Large intestine (tissue), 3 donors: ENCODE measurements around the gene RBMS1. TPM values are rescaled to one million over a fixed set of nuclear protein-coding genes. Genes with fewer than 3 reads are reported as not detected.

Experiments
- DNase-seq, 2 donors: peaks; one replicate each; pipeline versions ENCODE4 v3.0.0 to v3.0.0-alpha.2; 2013
- H3K27ac ChIP-seq: one replicate; pipeline ENCODE4 v1.5.1; 2013; ENCODE audit warnings: low read length
- H3K27me3 ChIP-seq: 2 replicates; pipeline ENCODE4 v1.6.1; 2013; ENCODE audit warnings: low read length; ENCODE audit not compliant: control insufficient read depth, insufficient read depth
- H3K36me3 ChIP-seq: 2 replicates; pipeline ENCODE4 v1.6.1; 2013; ENCODE audit warnings: low read length; ENCODE audit not compliant: control insufficient read depth, insufficient read depth
- H3K4me1 ChIP-seq: one replicate; pipeline ENCODE4 v1.6.1; 2013; ENCODE audit warnings: low read length; ENCODE audit not compliant: control insufficient read depth, insufficient read depth
- H3K4me3 ChIP-seq: one replicate; pipeline ENCODE4 v1.5.1; 2013; ENCODE audit warnings: low read length
- H3K9me3 ChIP-seq: one replicate; pipeline ENCODE4 v1.6.1; 2013; ENCODE audit warnings: mild to moderate bottlenecking, low read depth, low read length, moderate library complexity; ENCODE audit not compliant: control insufficient read depth
- WGBS: methylation state at CpG from one replicate; pipeline ENCODE4 v1.1.5; 2013; ENCODE audit warnings: low lambda C conversion rate; ENCODE audit not compliant: insufficient coverage; 5-methylcytosine and 5-hydroxymethylcytosine counted together
- polyA plus RNA-seq: library from polyadenylated mRNA; unstranded; fragments of 120-200 nt; gene quantifications from one replicate; pipeline ENCODE4 v1.2.1, GENCODE V29; 2013

RBMS1 gene
- polyA plus RNA-seq, 1 donor, result 46.6 TPM

DNA sequence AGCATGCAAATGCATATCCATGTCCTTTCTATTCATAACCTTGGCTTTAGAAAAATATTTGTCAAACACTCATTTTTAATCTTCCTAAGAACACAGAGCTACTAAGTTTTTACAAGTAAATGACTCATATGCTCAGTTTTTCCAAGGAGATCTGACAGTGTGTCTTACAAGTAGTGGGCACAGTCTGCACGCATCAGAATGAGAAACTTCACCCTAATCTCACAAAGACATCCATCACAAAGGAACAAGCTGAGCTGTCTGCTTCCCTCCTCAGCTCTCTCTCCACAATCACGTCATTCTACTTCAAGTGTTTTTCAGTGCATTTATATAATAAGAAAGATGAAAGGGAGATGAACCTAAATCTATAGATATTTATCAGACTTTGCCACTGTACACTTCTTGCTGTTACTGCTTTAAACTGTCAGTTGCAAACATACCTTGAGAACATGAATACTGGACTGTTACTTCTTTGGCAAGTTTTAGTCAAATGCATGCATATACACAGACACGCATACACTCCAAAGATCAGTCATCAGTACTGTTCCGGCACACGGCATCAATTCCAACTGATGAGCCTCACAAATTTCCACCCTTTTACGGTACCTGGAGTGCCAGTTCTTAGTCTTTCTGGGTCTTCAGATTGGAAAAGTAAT, 75.7 kb downstream of the RBMS1 start:
- WGBS, result 70% methylated on average over 2 of the region's 6 CpGs
- H3K4me1 ChIP-seq, result no peaks in the 10 kb centered on the region
- H3K9me3 ChIP-seq, result no peaks in the 10 kb centered on the region
- no peak overlapping the region for H3K4me3 ChIP-seq
- H3K27ac ChIP-seq, result no peak overlapping the region
- no peaks in the 10 kb centered on the region for H3K36me3 ChIP-seq
- H3K27me3 ChIP-seq, result no peaks in the 10 kb centered on the region
- DNase-seq, result no peak

DNA sequence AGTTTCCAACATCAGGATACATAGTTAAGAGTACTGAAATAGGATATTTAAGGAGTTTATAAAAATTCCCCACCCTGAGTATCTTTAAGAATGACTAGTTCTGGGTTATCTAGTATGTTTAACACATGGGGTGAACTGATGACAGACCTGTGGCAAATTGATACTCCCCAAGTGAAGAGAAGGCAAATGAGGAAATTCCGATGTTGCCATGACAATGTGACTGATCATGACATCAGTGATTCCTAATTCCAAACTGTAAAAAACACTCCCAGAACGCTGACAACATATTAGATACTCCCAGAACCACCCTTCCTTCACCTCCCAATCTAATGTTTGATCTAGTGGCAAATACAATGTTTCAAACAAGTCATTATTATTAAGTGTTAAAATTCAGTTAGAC, 77.6 kb downstream of the RBMS1 start:
- Histone ChIP-seq H3K36me3 (no peaks in the 10 kb centered on the region), H3K27ac (no peak overlapping the region), H3K4me3 (no peak overlapping the region), H3K4me1 (no peaks in the 10 kb centered on the region), H3K27me3 (no peaks in the 10 kb centered on the region), H3K9me3 (no peaks in the 10 kb centered on the region)
- no CpG with 5 or more reads among the region's 2 CpGs for WGBS
- DNase-seq, result no peak

DNA sequence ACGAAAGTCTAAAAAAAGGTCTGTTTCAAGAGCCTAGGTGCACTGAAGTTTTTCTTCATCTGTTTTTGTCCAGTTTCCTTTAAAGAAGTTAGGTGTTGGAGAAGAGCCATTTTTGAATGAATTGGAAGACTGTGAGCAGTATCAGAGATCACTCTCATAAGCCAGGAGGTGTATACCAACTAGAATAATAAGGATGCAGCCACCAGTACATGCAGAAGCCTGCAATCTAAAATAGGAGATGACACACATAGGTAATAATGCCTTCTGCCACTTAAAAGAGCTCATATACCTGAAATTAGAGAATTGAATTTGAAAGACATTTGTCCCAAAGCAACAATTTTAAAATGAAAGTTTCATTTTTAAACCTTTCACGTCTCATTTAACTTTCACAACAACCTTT, 81.7 kb downstream of the RBMS1 start:
- Histone ChIP-seq H3K27ac (no peak overlapping the region), H3K9me3 (no peaks in the 10 kb centered on the region), H3K36me3 (no peaks in the 10 kb centered on the region), H3K27me3 (peaks cover 7% of the 10 kb centered on the region), H3K4me3 (no peak overlapping the region), H3K4me1 (no peaks in the 10 kb centered on the region)
- no peak for DNase-seq
- WGBS, result 86% methylated on average over 1 of the region's 2 CpGs

DNA sequence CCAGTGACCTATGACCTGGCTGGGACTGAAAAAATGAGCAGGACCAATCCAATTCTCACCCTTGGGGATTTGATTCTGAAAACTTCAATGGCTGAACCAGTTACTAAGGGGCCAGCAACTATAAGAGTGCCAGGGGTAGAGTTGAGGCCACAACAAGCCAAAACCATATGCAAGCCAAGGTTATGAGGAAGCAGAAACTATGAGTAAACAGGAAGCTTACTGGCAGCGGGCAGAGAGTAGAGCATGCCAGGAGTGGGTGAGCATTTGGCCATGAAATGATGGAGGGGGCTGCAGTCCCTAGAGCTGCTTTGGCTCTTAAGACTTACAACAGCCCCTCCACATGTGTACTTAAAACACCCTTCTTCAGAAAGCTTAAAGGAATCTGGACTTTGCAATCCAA, 82.4 kb downstream of the RBMS1 start:
- WGBS, result no CpG with 5 or more reads among the region's 1 CpG
- no peaks in the 10 kb centered on the region for H3K9me3 ChIP-seq
- no peak overlapping the region for H3K27ac ChIP-seq
- H3K4me1 ChIP-seq, result no peaks in the 10 kb centered on the region
- DNase-seq, result no peak
- H3K4me3 ChIP-seq, result no peak overlapping the region
- H3K36me3 ChIP-seq, result no peaks in the 10 kb centered on the region
- H3K27me3 ChIP-seq, result peaks cover 7% of the 10 kb centered on the region

DNA sequence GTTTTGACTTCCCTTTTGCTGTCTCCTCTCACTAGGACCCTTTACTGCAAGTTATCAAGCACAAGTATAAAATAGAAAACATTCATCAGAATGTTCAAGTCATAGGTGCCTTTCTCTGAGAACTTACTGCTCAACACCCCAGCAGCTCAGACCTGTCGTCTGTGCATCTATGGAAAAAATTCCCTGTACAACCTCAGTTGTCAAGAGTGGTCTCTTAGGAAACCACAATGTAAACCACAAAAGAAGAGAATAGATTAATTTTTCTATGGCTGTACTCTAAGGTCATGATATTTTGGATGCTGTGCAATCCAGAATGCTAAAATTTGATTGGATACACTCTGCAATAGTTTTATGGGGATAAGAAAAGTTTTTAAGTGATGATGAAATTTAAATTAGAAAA, 84.1 kb downstream of the RBMS1 start:
- H3K9me3 ChIP-seq, result no peaks in the 10 kb centered on the region
- no peaks in the 10 kb centered on the region for H3K4me1 ChIP-seq
- DNase-seq, result no peak
- WGBS, result no CpG with 5 or more reads among the region's 1 CpG
- H3K27me3 ChIP-seq, result peaks cover 9% of the 10 kb centered on the region
- no peak overlapping the region for H3K27ac ChIP-seq
- H3K36me3 ChIP-seq, result no peaks in the 10 kb centered on the region
- no peak overlapping the region for H3K4me3 ChIP-seq

DNA sequence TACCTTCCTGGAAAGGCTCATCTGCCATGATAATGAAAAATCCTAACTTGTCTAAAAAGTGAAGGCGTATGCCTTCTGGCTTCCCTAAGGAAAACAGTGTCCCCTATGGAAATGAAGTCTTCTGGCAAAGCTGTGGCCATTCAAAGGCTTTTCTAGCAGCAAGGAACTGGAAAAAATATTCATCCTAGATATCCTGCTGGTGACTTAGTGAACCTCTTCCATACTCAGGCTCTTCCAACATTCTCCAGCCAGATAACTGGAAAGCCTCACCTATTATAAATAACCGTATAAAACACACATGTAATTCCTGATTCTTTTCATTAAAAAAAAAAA, 84.7 kb downstream of the RBMS1 start:
- 100% methylated on average over 1 of the region's 2 CpGs for WGBS
- Histone ChIP-seq H3K9me3 (no peaks in the 10 kb centered on the region), H3K36me3 (no peaks in the 10 kb centered on the region), H3K4me1 (no peaks in the 10 kb centered on the region), H3K27ac (peak overlapping the region; percentile 57), H3K27me3 (peaks cover 9% of the 10 kb centered on the region), H3K4me3 (no peak overlapping the region)
- DNase-seq, result no peak

DNA sequence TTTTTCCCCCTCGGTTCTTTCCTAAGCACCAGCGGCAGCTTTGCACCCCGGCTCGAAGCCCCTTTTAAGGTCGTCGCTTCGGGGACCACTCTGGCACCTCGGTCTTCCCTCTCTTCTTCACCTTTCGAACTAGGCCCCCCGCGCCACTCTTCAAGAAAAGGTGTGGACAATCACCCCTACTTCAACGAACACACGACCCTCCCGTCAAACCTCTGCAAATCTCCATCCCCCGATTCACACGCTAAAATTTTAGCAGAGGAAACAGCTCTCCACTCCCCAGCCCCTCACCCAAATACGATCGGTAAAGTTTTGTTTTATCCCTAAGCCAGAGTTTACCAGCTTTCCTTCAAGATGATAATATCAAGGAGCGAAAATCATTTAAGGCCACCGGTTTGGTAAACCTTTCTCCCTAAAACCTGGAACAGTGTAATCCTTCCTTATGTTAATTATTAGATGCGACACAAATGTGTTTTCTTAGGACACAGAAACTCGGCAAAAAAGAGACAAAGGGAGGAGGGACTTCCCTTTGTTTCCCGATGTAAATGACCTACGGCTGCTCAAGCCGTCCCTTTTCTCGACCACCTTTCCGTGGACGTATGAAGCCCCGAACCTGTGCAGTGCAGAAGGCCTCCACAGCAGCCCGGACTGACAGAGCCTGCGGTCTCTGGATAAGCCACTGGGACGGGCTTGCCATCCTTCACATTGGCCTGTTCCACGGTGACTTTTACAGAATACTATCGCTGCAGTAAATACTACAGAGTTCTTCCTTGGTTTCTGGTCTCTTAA, 85.2 kb downstream of the RBMS1 start:
- Histone ChIP-seq H3K27ac (peak overlapping the region; percentile 57), H3K4me1 (no peaks in the 10 kb centered on the region), H3K27me3 (peaks cover 9% of the 10 kb centered on the region), H3K4me3 (peak overlapping the region; percentile 33), H3K36me3 (no peaks in the 10 kb centered on the region), H3K9me3 (no peaks in the 10 kb centered on the region)
- DNase-seq, result no peak
- no CpG with 5 or more reads among the region's 34 CpGs for WGBS

DNA sequence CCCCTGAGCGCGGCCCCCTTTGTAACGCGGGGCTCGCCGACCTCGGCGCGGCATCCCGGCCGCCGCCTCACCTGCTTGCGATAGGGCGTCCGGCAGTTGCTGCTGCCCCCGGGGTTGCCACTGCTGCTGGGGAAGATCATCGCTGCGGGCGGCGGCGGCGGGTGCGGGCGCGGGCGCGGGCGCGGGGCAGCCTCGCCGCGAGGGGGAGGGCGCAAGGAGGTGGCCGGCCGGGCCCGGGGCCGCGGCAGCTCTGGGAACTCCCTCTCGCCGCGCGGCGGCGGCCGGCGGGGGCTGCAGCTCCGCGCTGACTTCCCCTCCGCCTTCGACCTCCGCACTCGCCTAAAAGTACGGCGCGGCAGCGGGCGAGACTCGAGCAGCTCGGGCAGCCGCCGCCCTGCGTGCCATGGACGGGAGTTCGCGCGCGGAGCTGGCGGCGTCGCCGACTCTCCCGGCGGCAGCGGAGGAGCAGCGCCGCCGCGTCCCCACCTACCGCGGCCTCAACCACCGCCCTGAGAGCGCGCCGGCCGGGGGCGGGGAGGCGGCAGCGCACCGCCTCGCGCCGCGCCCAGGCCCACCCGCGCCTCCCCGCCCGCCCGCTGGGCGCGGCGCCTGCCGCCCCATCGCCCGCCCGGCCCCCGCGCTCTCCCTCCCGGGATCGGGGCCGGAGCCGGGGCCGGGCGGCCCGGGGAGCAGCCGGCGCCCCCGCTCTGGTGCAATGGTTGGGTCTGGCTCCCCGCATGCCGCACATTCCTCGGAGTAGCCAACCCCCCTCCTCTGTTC, 86.0 kb downstream of the RBMS1 start:
- H3K27ac ChIP-seq, result peak overlapping the region; percentile 57
- peak in 1 of 2 donors; percentile 78 for DNase-seq
- H3K36me3 ChIP-seq, result no peaks in the 10 kb centered on the region
- H3K9me3 ChIP-seq, result no peaks in the 10 kb centered on the region
- peaks cover 9% of the 10 kb centered on the region for H3K27me3 ChIP-seq
- H3K4me1 ChIP-seq, result no peaks in the 10 kb centered on the region
- peak overlapping the region; percentile 63 for H3K4me3 ChIP-seq
- no CpG with 5 or more reads among the region's 120 CpGs for WGBS

DNA sequence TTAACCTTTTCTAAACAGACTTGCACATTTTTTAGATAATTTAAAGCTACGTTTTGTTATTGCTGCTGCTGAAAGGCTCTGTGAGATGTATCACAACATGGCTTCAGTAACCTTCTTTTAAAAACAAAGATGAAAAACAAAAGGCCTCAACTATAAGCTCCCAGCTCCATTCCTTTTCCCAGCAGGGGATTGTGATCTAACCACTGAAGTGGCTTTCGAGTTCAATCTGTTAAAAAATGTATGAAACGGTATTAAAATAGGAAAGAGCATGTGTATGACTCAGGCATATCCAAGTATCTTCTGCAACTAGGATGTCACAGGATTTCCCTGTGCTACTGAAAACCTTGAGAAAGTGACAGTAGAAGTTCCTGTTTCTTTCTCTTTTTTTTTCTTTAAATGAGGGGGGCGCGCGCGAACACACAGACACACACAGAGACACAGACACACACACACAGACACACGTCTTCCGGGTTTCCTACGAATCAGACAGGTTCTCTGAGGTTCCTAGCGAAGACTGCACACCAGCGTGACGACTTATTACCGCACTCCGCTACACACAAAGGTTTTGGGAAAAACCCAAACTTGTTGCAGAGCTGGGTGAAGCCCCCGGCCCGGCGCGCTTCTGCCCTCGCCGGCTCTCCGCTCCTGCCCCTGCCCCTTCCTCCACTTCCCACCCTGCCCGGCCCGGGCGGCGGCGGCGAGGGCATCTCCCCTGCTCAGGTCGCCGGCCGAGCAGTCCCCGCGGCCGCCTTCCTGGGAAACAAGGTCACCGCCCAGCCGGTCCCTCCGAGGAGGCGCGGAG, 86.8 kb downstream of the RBMS1 start:
- WGBS, result 0% methylated on average over 2 of the region's 39 CpGs
- H3K27ac ChIP-seq, result peak overlapping the region; percentile 31
- H3K4me1 ChIP-seq, result no peaks in the 10 kb centered on the region

More for the DNA sequence above, 86.8 kb downstream of the RBMS1 start:
- no peaks in the 10 kb centered on the region for H3K36me3 ChIP-seq
- peak; percentile 47 to 72 for DNase-seq
- H3K9me3 ChIP-seq, result no peaks in the 10 kb centered on the region
- H3K4me3 ChIP-seq, result peak overlapping the region; percentile 63
- H3K27me3 ChIP-seq, result peaks cover 9% of the 10 kb centered on the region
